ENCODE data around the gene ACTR3. TPM values are rescaled to one million over a fixed set of nuclear protein-coding genes. Genes with fewer than 3 reads are reported as not detected.

Gene ACTR3
- total RNA-seq, 2 experiments from 2014 or later = 442 to 449 TPM

GRCh38 chr2:113978524-113979190 lies 88.8 kb downstream of the ACTR3 start:
- Mint-ChIP-seq H3K27ac (no peak overlapping the region), H3K27me3 (no peaks in the 10 kb centered on the region), H3K4me3 (no peak overlapping the region), H3K4me1 (ENCODE audit: low read depth) (peaks cover 5% of the 10 kb centered on the region), H3K9me3 (peaks cover 3% of the 10 kb centered on the region), H3K36me3 (ENCODE audit: low read depth) (peaks cover 7% of the 10 kb centered on the region)
- TF ChIP-seq CTCF (IDR thresholded peaks at IDR 0.05) = no peak
- CTCF ChIA-PET = interaction anchor here (0.5 to 3.7 kb wide), 30 partner anchors 10 to 374 kb away, joined by 3 to 17 read pairs (median 4); partner anchors contain the start of gene SLC35F5
- DNase-seq (no peak), ATAC-seq (no peak)
- intact Hi-C loops (cut with micrococcal nuclease) = loop anchor here (5.0 kb wide), 1 partner anchor 86 kb away; the partner anchor contains the start of gene ACTR3
- POLR2A ChIA-PET = interaction anchor here (0.9 to 1.2 kb wide), 2 partner anchors 9 to 15 kb away, joined by 3 to 5 read pairs; no protein-coding TSS in a partner anchor

- ChIA-PET CTCF (interaction anchor here (0.5 to 3.7 kb wide), 36 partner anchors 10 to 572 kb away, joined by 3 to 17 read pairs (median 4); partner anchors contain the start of gene SLC35F5), POLR2A (interaction anchor here (0.9 to 1.2 kb wide), 2 partner anchors 10 to 16 kb away, joined by 3 to 5 read pairs; no protein-coding TSS in a partner anchor)
- Mint-ChIP-seq H3K4me1 (ENCODE audit: low read depth) (peaks cover 5% of the 10 kb centered on the region), H3K9me3 (peaks cover 3% of the 10 kb centered on the region), H3K36me3 (ENCODE audit: low read depth) (peaks cover 7% of the 10 kb centered on the region), H3K4me3 (no peak overlapping the region), H3K27me3 (no peaks in the 10 kb centered on the region), H3K27ac (no peak overlapping the region)
- TF ChIP-seq CTCF (IDR thresholded peaks at IDR 0.05) = peak; percentile 100
- ATAC-seq (peak; percentile 64), DNase-seq (peak; percentile 82)
- intact Hi-C loops (cut with micrococcal nuclease) = loop anchor here (5.0 kb wide), 1 partner anchor 87 kb away; the partner anchor contains the start of gene ACTR3
Observed at GRCh38 chr2:113979191-113980128, 89.6 kb downstream of the ACTR3 start.

GRCh38 chr2:113980946-113981345 lies 91.1 kb downstream of the ACTR3 start:
- no peak for DNase-seq
- peaks cover 3% of the 10 kb centered on the region for H3K9me3 Mint-ChIP-seq
- peaks cover 7% of the 10 kb centered on the region for H3K36me3 Mint-ChIP-seq (ENCODE audit: low read depth)
- intact Hi-C loops (cut with micrococcal nuclease) = no loop called here
- no peak for TF ChIP-seq CTCF (IDR thresholded peaks at IDR 0.05)
- no peak overlapping the region for H3K4me3 Mint-ChIP-seq
- no peak for ATAC-seq
- ChIA-PET POLR2A (interaction anchor here (0.7 kb wide), 1 partner anchor 168 kb away, joined by 3 read pairs; no protein-coding TSS in a partner anchor), CTCF (interaction anchor here (1.1 to 3.7 kb wide), 3 partner anchors 12 to 225 kb away, joined by 4 to 17 read pairs (median 6); partner anchors contain the start of gene SLC35F5)
- no peak overlapping the region for H3K27ac Mint-ChIP-seq
- peaks cover 5% of the 10 kb centered on the region for H3K4me1 Mint-ChIP-seq (ENCODE audit: low read depth)
- no peaks in the 10 kb centered on the region for H3K27me3 Mint-ChIP-seq

- ChIA-PET POLR2A (no interaction called here), CTCF (interaction anchor here (3.7 kb wide), 1 partner anchor 88 kb away, joined by 17 read pairs; no protein-coding TSS in a partner anchor)
- no peak overlapping the region for H3K27ac Mint-ChIP-seq
- ATAC-seq (no peak), DNase-seq (no peak)
- TF ChIP-seq CTCF (IDR thresholded peaks at IDR 0.05) = no peak
- intact Hi-C loops (cut with micrococcal nuclease) = no loop called here
- peaks cover 3% of the 10 kb centered on the region for H3K9me3 Mint-ChIP-seq
- H3K27me3 Mint-ChIP-seq = no peaks in the 10 kb centered on the region
- peaks cover 5% of the 10 kb centered on the region for H3K4me1 Mint-ChIP-seq (ENCODE audit: low read depth)
- H3K36me3 Mint-ChIP-seq (ENCODE audit: low read depth) = peaks cover 7% of the 10 kb centered on the region
- no peak overlapping the region for H3K4me3 Mint-ChIP-seq
Observed at GRCh38 chr2:113981404-113982134, 91.7 kb downstream of the ACTR3 start.

Measured in activated CD8-positive, alpha-beta T cell treated with anti-CD3 and anti-CD28 coated beads for 36 hours (primary cell).